Endodermal cell (in vitro differentiated cells): ENCODE measurements around the gene STOML2. TPM values are rescaled to one million over a fixed set of nuclear protein-coding genes. Genes with fewer than 3 reads are reported as not detected.

Experiments
- DNase-seq: peaks from one replicate; pipeline ENCODE4 v3.0.0-alpha.2; 2017
- H3K27ac ChIP-seq: 2 replicates; pipeline ENCODE4 v1.5.1; 2013; ENCODE audit warnings: mild to moderate bottlenecking, low read depth, low read length, moderate library complexity
- H3K27me3 ChIP-seq: 2 replicates; pipeline ENCODE4 v1.6.1; 2013; ENCODE audit warnings: mild to moderate bottlenecking, low read length, moderate library complexity; ENCODE audit not compliant: insufficient read depth, control insufficient read depth, poor library complexity, severe bottlenecking
- H3K36me3 ChIP-seq: 2 replicates; pipeline ENCODE4 v1.7.0; 2013; ENCODE audit warnings: mild to moderate bottlenecking, low read length, moderate library complexity; ENCODE audit not compliant: control insufficient read depth, insufficient read depth
- H3K4me1 ChIP-seq: one replicate; pipeline ENCODE4 v1.7.0; 2013; ENCODE audit warnings: low read length; ENCODE audit not compliant: control insufficient read depth, insufficient read depth
- H3K4me3 ChIP-seq: 2 replicates; pipeline ENCODE4 v1.5.1; 2013; ENCODE audit warnings: mild to moderate bottlenecking, low read length, moderate library complexity
- H3K9ac ChIP-seq: 2 replicates; pipeline ENCODE4 v1.6.1; 2013; ENCODE audit warnings: mild to moderate bottlenecking, low read length, moderate library complexity; ENCODE audit not compliant: poor library complexity, severe bottlenecking; ENCODE audit errors: extremely low read depth
- H3K9me3 ChIP-seq: 2 replicates; pipeline ENCODE4 v1.6.1; 2013; ENCODE audit warnings: mild to moderate bottlenecking, low read length, moderate library complexity; ENCODE audit not compliant: control insufficient read depth
- H3K27ac Mint-ChIP-seq: 2 replicates; pipeline ENCODE4 v1.8.0; 2020; ENCODE audit warnings: mixed read lengths
- H3K27me3 Mint-ChIP-seq: 2 replicates; pipeline ENCODE4 v1.8.0; 2021; ENCODE audit warnings: mild to moderate bottlenecking, mixed read lengths; ENCODE audit not compliant: insufficient read depth
- H3K36me3 Mint-ChIP-seq: 2 replicates; pipeline ENCODE4 v1.8.0; 2020; ENCODE audit warnings: low read depth, mixed read lengths
- H3K4me1 Mint-ChIP-seq: 2 replicates; pipeline ENCODE4 v1.8.0; 2020; ENCODE audit warnings: mixed read lengths
- H3K4me3 Mint-ChIP-seq: 2 replicates; pipeline ENCODE4 v1.8.0; 2020; ENCODE audit warnings: mild to moderate bottlenecking, moderate library complexity, mixed read lengths
- H3K9me3 Mint-ChIP-seq: 2 replicates; pipeline ENCODE4 v1.8.0; 2020; ENCODE audit warnings: mild to moderate bottlenecking, mixed read lengths
- CTCF ChIP-seq: fragments of 200-600 bp; sonication (generic); conservative IDR thresholded peaks from 2 replicates; pipeline ENCODE4 v1.5.0; 2021; ENCODE audit warnings: antibody characterized with exemption, mild to moderate bottlenecking
- WGBS, 2 experiments: methylation state at CpG; one replicate each; pipeline versions ENCODE4 v1.1.5 to v1.1.7; 2013; ENCODE audit warnings: missing lambda C conversion rate in 2 of 2, mixed read lengths in 1 of 2; ENCODE audit not compliant: insufficient coverage in 1 of 2, insufficient read length in 1 of 2; 5-methylcytosine and 5-hydroxymethylcytosine counted together
- total RNA-seq, 2 donors: library from RNA; stranded (reverse); fragmentation: NEBNext Ultra II Directional in 1 of 2; extraction: Animal tissue kit (Norgen Biotek cat#: 25700) in 1 of 2; gene quantifications; 2 replicates in 1 of 2; 3 replicates in 1 of 2; pipeline ENCODE4 v1.2.1, GENCODE V29; 2021

Gene STOML2
- total RNA-seq, 2 donors from 2014 or later: 158 to 201 TPM

- Mint-ChIP-seq H3K36me3 (peaks cover 73% of the 10 kb centered on the region), H3K4me1 (peaks cover 28% of the 10 kb centered on the region), H3K9me3 (no peaks in the 10 kb centered on the region), H3K27me3 (no peaks in the 10 kb centered on the region), H3K27ac (peak overlapping the region; percentile 98), H3K4me3 (peak overlapping the region; percentile 97)
- Histone ChIP-seq H3K9me3 (no peaks in the 10 kb centered on the region), H3K4me1 (no peaks in the 10 kb centered on the region), H3K27ac (peak overlapping the region; percentile 99), H3K9ac (peak overlapping the region; percentile 99), H3K36me3 (peaks cover 80% of the 10 kb centered on the region), H3K4me3 (peak overlapping the region; percentile 100), H3K27me3 (no peaks in the 10 kb centered on the region)
- no peak for TF ChIP-seq CTCF
- WGBS, 2 experiments: 2 to 4% methylated on average over 18 to 20 of the region's 20 CpGs
- no peak for DNase-seq
Measured at GRCh38 chr9:35070823-35071813, 31.8 kb downstream of the STOML2 start.

- 86 to 90% methylated on average over 3 to 4 of the region's 4 CpGs for WGBS, 2 experiments
- H3K4me1 Mint-ChIP-seq: peaks cover 28% of the 10 kb centered on the region
- no peak for DNase-seq
- H3K27ac Mint-ChIP-seq: peak overlapping the region; percentile 70
- H3K4me3 Mint-ChIP-seq: peak overlapping the region; percentile 97
- no peaks in the 10 kb centered on the region for H3K27me3 Mint-ChIP-seq
- H3K36me3 Mint-ChIP-seq: peaks cover 70% of the 10 kb centered on the region
- Histone ChIP-seq H3K27me3 (no peaks in the 10 kb centered on the region), H3K36me3 (peaks cover 80% of the 10 kb centered on the region), H3K4me3 (peak overlapping the region; percentile 100), H3K9ac (no peak overlapping the region), H3K4me1 (no peaks in the 10 kb centered on the region), H3K9me3 (no peaks in the 10 kb centered on the region), H3K27ac (no peak overlapping the region)
- no peak for TF ChIP-seq CTCF
- H3K9me3 Mint-ChIP-seq: no peaks in the 10 kb centered on the region
Measured at GRCh38 chr9:35069020-35069419, 33.9 kb downstream of the STOML2 start.

- Mint-ChIP-seq H3K27me3 (no peaks in the 10 kb centered on the region), H3K36me3 (peaks cover 83% of the 10 kb centered on the region), H3K27ac (no peak overlapping the region), H3K9me3 (no peaks in the 10 kb centered on the region), H3K4me3 (no peak overlapping the region), H3K4me1 (peaks cover 24% of the 10 kb centered on the region)
- Histone ChIP-seq H3K36me3 (peaks cover 90% of the 10 kb centered on the region), H3K27ac (no peak overlapping the region), H3K9ac (no peak overlapping the region), H3K4me3 (no peak overlapping the region), H3K4me1 (no peaks in the 10 kb centered on the region), H3K27me3 (no peaks in the 10 kb centered on the region), H3K9me3 (no peaks in the 10 kb centered on the region)
- no peak for DNase-seq
- TF ChIP-seq CTCF: no peak
- 100% methylated on average over 1 of the region's 1 CpG for WGBS, 2 experiments
Measured at GRCh38 chr9:35067056-35067455, 35.9 kb downstream of the STOML2 start.
